OCI-LY3 (cell line): ENCODE results near the gene GPR84.

ENCODE experiments used
- EZH2phosphoT487 ChIP-seq: fragments of 200-600 bp; shearing (Covaris generic); IDR thresholded peaks from 2 replicates; pipeline ENCODE4 v1.6.1; 2018; ENCODE audit warnings: antibody characterized with exemption, mixed run types, low read depth
- TF ChIP-seq, protein P1 (sequence below): fragments of 200-600, 300-600 bp; sonication (generic); IDR thresholded peaks from 2 replicates; pipeline ENCODE4 v1.5.1; 2014; ENCODE audit warnings: antibody characterized with exemption, low read length, low read depth

GRCh38 chr12:54358945-54359761 is 5.1 kb downstream of the GPR84 start:
- TF ChIP-seq, protein P1, sequence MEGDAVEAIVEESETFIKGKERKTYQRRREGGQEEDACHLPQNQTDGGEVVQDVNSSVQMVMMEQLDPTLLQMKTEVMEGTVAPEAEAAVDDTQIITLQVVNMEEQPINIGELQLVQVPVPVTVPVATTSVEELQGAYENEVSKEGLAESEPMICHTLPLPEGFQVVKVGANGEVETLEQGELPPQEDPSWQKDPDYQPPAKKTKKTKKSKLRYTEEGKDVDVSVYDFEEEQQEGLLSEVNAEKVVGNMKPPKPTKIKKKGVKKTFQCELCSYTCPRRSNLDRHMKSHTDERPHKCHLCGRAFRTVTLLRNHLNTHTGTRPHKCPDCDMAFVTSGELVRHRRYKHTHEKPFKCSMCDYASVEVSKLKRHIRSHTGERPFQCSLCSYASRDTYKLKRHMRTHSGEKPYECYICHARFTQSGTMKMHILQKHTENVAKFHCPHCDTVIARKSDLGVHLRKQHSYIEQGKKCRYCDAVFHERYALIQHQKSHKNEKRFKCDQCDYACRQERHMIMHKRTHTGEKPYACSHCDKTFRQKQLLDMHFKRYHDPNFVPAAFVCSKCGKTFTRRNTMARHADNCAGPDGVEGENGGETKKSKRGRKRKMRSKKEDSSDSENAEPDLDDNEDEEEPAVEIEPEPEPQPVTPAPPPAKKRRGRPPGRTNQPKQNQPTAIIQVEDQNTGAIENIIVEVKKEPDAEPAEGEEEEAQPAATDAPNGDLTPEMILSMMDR = no peak
- no peak for TF ChIP-seq EZH2phosphoT487
